Measurements from ENCODE around the gene DEAF1.

DNA sequence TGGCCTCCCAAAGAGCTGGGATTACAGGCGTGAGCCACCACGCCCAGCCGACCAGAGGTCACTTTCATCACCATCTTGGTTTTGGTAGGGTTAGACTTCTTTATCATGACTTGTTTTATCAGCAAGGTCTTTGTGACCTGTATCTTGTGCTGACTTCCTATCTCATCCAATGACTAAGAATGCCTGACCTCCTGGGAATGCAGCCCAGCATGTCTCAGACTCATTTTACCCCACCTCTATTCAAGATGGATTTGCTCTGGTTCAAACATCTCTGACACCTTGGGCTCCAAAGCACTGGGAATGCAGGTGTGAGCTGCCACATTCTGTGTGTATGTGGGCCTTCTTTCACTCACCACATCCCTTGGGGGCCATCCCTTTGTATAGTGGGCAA lies 47.1 kb upstream of the DEAF1 start:
- no peak for TF ChIP-seq EZH2 (IDR thresholded peaks at IDR 0.05; ENCODE audit: insufficient read depth, poor library complexity, severe bottlenecking)
- TF ChIP-seq EZH2phosphoT487 (IDR thresholded peaks at IDR 0.05; ENCODE audit: insufficient read depth, low read depth), result no peak

Measured in GM23248 (cell line).